Fibroblast of pulmonary artery (primary cell): ENCODE data around the gene FNDC1.
"Not testable (repeated sequence)": the region's sequence is repeated elsewhere in the genome, so short reads cannot be mapped to it uniquely, and the experiment has no call there.

Source experiments
- DNase-seq: peaks from one replicate; pipeline ENCODE4 v3.0.0-alpha.2; 2010; ENCODE audit warnings: low read depth
- H3K4me3 ChIP-seq: replicated peaks from 2 replicates; pipeline ENCODE4 v1.5.1; 2011; ENCODE audit warnings: low read depth, mild to moderate bottlenecking, control low read depth, low read length, moderate library complexity
- TF ChIP-seq, protein P1 (sequence below): IDR thresholded peaks from 2 replicates; pipeline ENCODE4 v1.5.1; 2011; ENCODE audit warnings: mild to moderate bottlenecking, control low read depth, low read length, inconsistent platforms; ENCODE audit errors: missing control alignments

FNDC1 gene

DNA sequence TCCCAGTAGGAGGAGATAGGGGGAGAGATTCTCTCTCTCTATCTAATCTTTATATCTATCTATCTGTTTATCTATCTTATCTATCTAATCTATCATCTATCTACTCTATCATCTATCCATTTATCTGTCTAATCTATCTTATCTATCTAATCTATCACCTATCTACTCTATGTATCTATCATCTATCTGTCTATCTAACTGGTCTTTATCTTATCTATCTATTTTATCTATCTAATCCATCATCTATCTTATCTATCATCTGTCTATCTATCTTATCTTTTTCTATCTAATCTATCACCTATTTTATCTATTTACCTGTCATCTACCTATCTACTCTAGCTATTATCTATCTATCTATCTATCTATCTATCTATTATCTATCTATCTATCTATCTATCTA lies 109.4 kb downstream of the FNDC1 start:
- TF ChIP-seq, protein P1, sequence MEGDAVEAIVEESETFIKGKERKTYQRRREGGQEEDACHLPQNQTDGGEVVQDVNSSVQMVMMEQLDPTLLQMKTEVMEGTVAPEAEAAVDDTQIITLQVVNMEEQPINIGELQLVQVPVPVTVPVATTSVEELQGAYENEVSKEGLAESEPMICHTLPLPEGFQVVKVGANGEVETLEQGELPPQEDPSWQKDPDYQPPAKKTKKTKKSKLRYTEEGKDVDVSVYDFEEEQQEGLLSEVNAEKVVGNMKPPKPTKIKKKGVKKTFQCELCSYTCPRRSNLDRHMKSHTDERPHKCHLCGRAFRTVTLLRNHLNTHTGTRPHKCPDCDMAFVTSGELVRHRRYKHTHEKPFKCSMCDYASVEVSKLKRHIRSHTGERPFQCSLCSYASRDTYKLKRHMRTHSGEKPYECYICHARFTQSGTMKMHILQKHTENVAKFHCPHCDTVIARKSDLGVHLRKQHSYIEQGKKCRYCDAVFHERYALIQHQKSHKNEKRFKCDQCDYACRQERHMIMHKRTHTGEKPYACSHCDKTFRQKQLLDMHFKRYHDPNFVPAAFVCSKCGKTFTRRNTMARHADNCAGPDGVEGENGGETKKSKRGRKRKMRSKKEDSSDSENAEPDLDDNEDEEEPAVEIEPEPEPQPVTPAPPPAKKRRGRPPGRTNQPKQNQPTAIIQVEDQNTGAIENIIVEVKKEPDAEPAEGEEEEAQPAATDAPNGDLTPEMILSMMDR = no peak
- H3K4me3 ChIP-seq = no peak overlapping the region
- DNase-seq = no peak

DNA sequence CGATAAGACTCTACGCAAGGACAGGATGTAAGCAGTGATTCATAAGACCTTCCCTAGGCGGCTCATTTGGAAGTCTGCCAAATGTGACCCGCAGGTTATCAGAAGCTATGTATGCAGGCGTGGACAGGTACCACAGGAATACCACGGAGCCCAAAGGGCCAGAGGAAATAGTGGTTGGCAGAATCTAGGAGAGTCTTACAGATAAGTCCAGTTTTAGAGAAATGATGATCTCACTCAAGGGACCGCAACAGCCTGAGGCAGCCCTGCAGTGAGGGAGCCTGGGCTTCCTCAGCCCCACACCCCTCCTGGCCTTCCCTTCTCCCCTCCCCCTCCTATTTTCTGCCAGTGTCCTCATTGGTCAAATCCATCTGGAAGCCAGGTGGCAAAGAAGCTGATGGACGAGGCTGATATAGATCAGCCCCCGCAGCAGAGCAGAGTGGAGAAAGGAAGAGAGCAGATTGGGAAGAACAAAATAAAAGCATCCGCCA lies 110.6 kb downstream of the FNDC1 start:
- TF ChIP-seq, protein P1 = no peak
- no peak overlapping the region for H3K4me3 ChIP-seq
- DNase-seq = peak; percentile 51

DNA sequence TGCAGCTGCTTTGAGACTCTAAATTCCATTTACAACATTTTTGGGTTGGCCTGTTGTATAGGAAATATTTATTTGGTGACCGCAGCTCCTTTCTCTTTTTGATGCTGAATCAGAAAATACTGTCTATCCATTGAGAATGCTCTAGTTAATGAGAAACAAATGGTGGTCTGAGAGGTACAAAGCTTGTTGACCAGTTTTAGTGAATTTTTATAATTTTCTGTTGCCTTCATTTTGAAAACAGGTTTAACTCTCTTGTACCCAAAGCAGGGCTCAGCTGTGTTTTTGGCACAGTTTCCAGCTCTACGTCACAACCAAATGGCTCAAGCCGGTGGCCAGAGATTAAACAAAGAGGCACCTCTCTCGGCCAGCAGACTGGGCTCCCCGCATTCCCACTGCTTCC lies 113.2 kb downstream of the FNDC1 start:
- no peak for DNase-seq
- TF ChIP-seq, protein P1 = no peak
- H3K4me3 ChIP-seq = no peak overlapping the region

DNA sequence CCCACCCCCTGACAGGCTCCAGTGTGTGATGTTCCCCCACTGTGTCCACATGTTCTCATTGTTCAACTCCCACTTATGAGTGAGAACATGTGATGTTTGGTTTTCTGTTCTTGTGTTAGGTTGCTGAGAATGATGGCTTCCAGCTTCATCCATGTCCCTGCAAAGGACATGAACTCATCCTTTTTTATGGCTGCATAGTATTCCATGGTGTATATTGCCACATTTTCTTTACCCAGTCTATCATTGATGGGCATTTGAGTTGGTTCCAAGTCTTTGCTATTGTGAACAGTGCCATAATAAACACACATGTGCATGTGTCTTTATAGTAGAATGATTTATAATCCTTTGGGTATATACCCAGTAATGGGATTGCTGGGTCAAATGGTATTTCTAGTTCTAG lies 115.5 kb downstream of the FNDC1 start:
- H3K4me3 ChIP-seq, DNase-seq: not testable (repeated sequence)

DNA sequence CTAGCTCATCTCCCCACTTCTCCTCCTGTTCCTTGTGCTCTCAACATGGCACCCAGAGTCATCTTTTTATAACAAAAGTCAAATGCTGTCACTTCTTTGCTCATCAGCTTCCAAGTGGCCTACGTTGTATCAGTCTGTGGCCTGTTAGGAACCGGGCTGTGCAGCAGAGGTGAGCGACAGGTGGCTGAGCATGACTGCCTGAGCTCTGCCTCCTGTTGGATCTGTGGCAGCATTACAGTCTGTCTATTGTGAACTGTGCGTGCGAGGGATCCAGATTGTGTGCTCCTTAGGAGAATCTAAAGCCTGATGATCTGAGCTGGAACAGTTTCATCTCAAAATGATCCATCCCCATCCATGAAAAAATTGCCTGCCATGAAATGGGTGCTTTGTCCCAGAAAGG lies 129.6 kb downstream of the FNDC1 start:
- no peak for DNase-seq
- TF ChIP-seq, protein P1 = no peak
- no peak overlapping the region for H3K4me3 ChIP-seq

DNA sequence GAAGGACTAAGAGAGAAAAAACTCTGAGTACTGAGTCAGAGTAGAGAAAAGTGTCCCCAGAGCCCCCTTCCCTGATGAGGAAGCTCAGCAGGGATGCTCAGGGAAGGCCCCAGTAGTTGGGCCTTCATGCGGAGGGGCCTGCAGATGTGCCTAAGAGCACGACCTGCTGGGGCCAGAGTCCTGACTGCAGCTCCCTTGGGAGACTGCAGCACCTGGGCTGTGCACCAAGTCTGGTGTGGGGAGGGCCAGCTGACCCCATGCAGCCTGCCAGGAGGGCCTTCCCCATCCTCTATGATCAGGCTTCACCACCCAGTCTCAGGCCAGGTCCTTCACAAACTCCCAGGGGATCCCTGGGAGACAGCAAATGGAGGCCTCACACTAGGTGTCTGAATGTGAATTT lies 130.4 kb downstream of the FNDC1 start:
- DNase-seq = no peak
- TF ChIP-seq, protein P1 = no peak

DNA sequence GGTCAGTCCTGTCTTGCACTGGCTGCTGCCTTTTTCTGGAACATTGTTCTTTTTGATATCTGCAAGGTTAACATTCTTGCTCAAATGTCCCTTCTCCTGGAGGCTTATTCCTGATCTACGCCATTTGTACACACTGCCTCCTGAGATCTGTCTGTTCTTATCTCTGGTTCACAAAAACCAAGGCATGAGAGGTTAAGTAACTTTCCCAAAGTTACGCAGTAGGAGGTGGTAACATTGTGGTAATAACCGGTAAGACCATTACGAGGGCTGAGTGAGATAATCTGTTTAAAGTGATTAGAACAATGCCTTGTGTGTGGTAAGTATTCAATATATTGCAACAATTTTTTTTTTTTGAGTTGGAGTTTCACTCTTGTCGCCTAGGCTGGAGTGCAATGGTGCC lies 132.1 kb downstream of the FNDC1 start:
- DNase-seq = no peak
- TF ChIP-seq, protein P1 = no peak
- H3K4me3 ChIP-seq = no peak overlapping the region

More for the DNA sequence above, 130.4 kb downstream of the FNDC1 start:
- H3K4me3 ChIP-seq = no peak overlapping the region
